A673 (cell line): ENCODE results near the gene ST6GALNAC3. TPM values are rescaled to one million over a fixed set of nuclear protein-coding genes. Genes with fewer than 3 reads are reported as not detected.

Source experiments
- BruUV-seq: library from RNA; stranded (reverse); fragments of 400-500 nt; replicated peaks from 2 replicates; lab custom pipeline; 2021; lab: Mats Ljungman, UMichigan
- CTCF ChIA-PET: fragments of 300-600 bp; sonication (Branson Sonifier 250); formaldehyde crosslinking; loops from one replicate; lab custom pipeline; 2022; ENCODE audit warnings: antibody characterized with exemption; lab: Charles Lee
- POLR2A ChIA-PET: fragments of 300-600 bp; sonication (Branson Sonifier 250); formaldehyde crosslinking; loops from one replicate; lab custom pipeline; 2022; ENCODE audit warnings: antibody characterized with exemption; ENCODE audit not compliant: low non-redundant PET; lab: Charles Lee
- DNase-seq: peaks from one replicate; pipeline ENCODE4 v3.0.0-alpha.2; 2015; ENCODE audit warnings: low spot score
- H3K27ac ChIP-seq: fragments of 200-600 bp; sonication (generic); 2 replicates; pipeline ENCODE4 v1.5.1; 2016; ENCODE audit warnings: mixed run types, low read depth, mild to moderate bottlenecking, mixed read lengths, antibody characterized with exemption, low read length; ENCODE audit not compliant: poor library complexity, severe bottlenecking
- H3K27me3 ChIP-seq: fragments of 200-600 bp; sonication (generic); replicated peaks from 2 replicates; pipeline ENCODE4 v1.6.1; 2017; ENCODE audit warnings: mixed run types, low read depth, mild to moderate bottlenecking, mixed read lengths, antibody characterized with exemption, low read length; ENCODE audit not compliant: insufficient read depth, poor library complexity
- H3K36me3 ChIP-seq: fragments of 200-600 bp; sonication (generic); 2 replicates; pipeline ENCODE4 v1.6.1; 2016; ENCODE audit warnings: mixed run types, mild to moderate bottlenecking, mixed read lengths, antibody characterized with exemption, low read length; ENCODE audit not compliant: insufficient read depth, poor library complexity, severe bottlenecking
- H3K4me1 ChIP-seq: fragments of 200-600 bp; sonication (generic); 2 replicates; pipeline ENCODE4 v1.6.1; 2017; ENCODE audit warnings: mixed run types, mild to moderate bottlenecking, mixed read lengths, antibody characterized with exemption, low read length; ENCODE audit not compliant: insufficient read depth, poor library complexity, severe bottlenecking
- H3K4me3 ChIP-seq: fragments of 200-600 bp; sonication (generic); 2 replicates; pipeline ENCODE4 v1.5.1; 2016; ENCODE audit warnings: low read depth, mixed run types, mild to moderate bottlenecking, mixed read lengths, low read length; ENCODE audit not compliant: poor library complexity, severe bottlenecking
- H3K9me3 ChIP-seq: fragments of 200-600 bp; sonication (generic); 2 replicates; pipeline ENCODE4 v1.6.1; 2016; ENCODE audit warnings: mixed run types, low read depth, mild to moderate bottlenecking, mixed read lengths, antibody characterized with exemption, low read length; ENCODE audit not compliant: poor library complexity, severe bottlenecking
- EZH2 ChIP-seq: fragments of 200-600 bp; sonication (generic); IDR thresholded peaks from 2 replicates; pipeline ENCODE4 v1.6.1; 2017; ENCODE audit warnings: borderline replicate concordance, low read depth, mild to moderate bottlenecking, mixed read lengths, antibody characterized with exemption, low read length; ENCODE audit not compliant: poor library complexity, severe bottlenecking
- intact Hi-C: fragments of 100-400 bp; cut with micrococcal nuclease; formaldehyde crosslinking; loops from one replicate; pipeline ENCODE4 v1.10.0; 2022; ENCODE audit not compliant: unreplicated experiment
- total RNA-seq: library from RNA; stranded (reverse); gene quantifications from 2 replicates; pipeline ENCODE4 v1.2.3, GENCODE V29; 2021
- TF ChIP-seq, protein P1 (sequence below): fragments of 300-800, 200-600 bp; sonication (generic); conservative IDR thresholded peaks from 2 replicates; pipeline ENCODE4 v1.5.1; 2017; ENCODE audit warnings: low read depth, mild to moderate bottlenecking, antibody characterized with exemption, low read length, moderate library complexity, mixed read lengths

Gene ST6GALNAC3
- total RNA-seq, 1 experiment from 2014 or later, result 1.2 TPM

DNA sequence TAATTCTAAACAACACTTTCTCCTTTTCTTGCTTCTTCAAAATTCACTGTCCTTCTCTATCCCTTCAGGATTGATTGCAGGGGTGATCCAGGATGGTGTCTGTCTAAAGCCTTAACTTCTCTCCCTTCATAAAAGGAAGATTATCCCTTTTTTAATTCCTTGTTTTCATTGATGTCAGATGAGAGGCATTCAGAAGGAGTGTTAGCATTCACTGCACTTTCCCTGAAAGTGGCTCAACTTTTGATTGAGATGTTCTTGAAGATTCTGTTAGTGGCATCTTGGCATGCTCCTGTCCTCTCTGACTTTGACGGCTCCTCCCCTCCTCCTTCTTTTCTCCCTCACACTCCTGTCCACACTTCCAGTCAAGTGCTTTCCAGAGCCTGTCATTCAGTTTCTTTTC, 71.6 kb downstream of the ST6GALNAC3 start:
- no peak for DNase-seq
- CTCF ChIA-PET, result no interaction called here
- H3K4me1 ChIP-seq, result no peaks in the 10 kb centered on the region
- TF ChIP-seq, protein P1, sequence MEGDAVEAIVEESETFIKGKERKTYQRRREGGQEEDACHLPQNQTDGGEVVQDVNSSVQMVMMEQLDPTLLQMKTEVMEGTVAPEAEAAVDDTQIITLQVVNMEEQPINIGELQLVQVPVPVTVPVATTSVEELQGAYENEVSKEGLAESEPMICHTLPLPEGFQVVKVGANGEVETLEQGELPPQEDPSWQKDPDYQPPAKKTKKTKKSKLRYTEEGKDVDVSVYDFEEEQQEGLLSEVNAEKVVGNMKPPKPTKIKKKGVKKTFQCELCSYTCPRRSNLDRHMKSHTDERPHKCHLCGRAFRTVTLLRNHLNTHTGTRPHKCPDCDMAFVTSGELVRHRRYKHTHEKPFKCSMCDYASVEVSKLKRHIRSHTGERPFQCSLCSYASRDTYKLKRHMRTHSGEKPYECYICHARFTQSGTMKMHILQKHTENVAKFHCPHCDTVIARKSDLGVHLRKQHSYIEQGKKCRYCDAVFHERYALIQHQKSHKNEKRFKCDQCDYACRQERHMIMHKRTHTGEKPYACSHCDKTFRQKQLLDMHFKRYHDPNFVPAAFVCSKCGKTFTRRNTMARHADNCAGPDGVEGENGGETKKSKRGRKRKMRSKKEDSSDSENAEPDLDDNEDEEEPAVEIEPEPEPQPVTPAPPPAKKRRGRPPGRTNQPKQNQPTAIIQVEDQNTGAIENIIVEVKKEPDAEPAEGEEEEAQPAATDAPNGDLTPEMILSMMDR, result no peak
- no peak for TF ChIP-seq EZH2
- no peaks in the 10 kb centered on the region for H3K9me3 ChIP-seq
- no peaks in the 10 kb centered on the region for H3K27me3 ChIP-seq
- intact Hi-C loops, result no loop called here
- no peak overlapping the region for H3K27ac ChIP-seq
- BruUV-seq, result no TSS peak
- POLR2A ChIA-PET, result no interaction called here
- no peak overlapping the region for H3K4me3 ChIP-seq
- no peaks in the 10 kb centered on the region for H3K36me3 ChIP-seq

DNA sequence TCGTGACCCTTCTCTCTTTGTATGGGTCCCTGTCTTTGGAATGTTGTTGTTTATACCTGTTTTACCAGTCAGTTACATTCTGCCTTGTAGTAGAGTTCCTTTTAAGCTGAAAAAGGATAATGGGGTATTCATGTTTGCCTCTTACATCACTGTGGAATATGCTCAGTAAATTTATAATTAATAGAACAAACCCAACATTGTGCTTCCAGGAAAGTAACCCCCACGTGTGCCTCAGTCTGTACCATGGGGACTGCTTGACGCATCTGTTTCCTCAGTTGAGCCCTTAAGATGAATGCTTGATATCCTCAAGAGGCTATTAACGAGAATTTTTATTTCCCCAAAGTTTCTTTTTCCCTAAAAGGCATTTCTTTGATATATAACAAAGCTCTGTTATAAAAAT, 73.4 kb downstream of the ST6GALNAC3 start:
- H3K27me3 ChIP-seq, result no peaks in the 10 kb centered on the region
- intact Hi-C loops, result no loop called here
- H3K36me3 ChIP-seq, result no peaks in the 10 kb centered on the region
- no peak for DNase-seq
- TF ChIP-seq, protein P1, result no peak
- BruUV-seq, result no TSS peak
- H3K4me1 ChIP-seq, result no peaks in the 10 kb centered on the region
- POLR2A ChIA-PET, result no interaction called here
- CTCF ChIA-PET, result interaction anchor here (0.5 kb wide), 1 partner anchor 162 kb away, joined by 11 read pairs; no protein-coding TSS in a partner anchor
- no peak overlapping the region for H3K4me3 ChIP-seq
- no peaks in the 10 kb centered on the region for H3K9me3 ChIP-seq
- H3K27ac ChIP-seq, result no peak overlapping the region

DNA sequence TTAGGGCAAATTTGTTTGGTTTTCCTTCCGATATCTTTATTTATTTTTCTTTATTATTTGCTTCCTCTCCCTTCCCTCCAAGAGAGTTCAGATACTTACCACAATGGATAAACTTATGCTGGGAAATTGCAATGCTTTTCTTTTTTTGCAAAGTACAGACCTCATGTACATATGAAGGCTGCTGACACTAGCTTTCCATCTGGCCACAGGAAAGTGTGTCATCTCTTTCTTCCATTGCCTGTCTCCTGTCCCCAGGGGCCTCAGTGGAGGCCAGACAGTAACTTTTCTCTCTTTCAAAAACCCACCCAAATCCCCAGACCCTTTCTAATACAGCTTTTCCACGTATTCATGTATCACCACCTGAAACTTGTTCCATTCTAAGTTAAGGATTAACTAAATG, 73.9 kb downstream of the ST6GALNAC3 start:
- Histone ChIP-seq H3K9me3 (no peaks in the 10 kb centered on the region), H3K4me1 (no peaks in the 10 kb centered on the region), H3K4me3 (no peak overlapping the region), H3K27me3 (no peaks in the 10 kb centered on the region), H3K27ac (no peak overlapping the region), H3K36me3 (no peaks in the 10 kb centered on the region)
- no peak for DNase-seq
- TF ChIP-seq, protein P1, result no peak
- TF ChIP-seq EZH2, result no peak
- POLR2A ChIA-PET, result no interaction called here
- CTCF ChIA-PET, result interaction anchor here (0.5 kb wide), 1 partner anchor 163 kb away, joined by 11 read pairs; no protein-coding TSS in a partner anchor
- intact Hi-C loops, result no loop called here
- no TSS peak for BruUV-seq
